Adipocyte (in vitro differentiated cells): ENCODE data around the gene OSBPL3.

ENCODE experiments used
- DNase-seq: peaks from one replicate; pipeline ENCODE4 v3.0.0-alpha.2; 2015; ENCODE audit warnings: low read depth
- H3K27me3 ChIP-seq: replicated peaks from 2 replicates; pipeline ENCODE4 v1.7.0; 2013; ENCODE audit warnings: mild to moderate bottlenecking, low read length, moderate library complexity; ENCODE audit not compliant: control insufficient read depth, insufficient read depth
- H3K36me3 ChIP-seq: 2 replicates; pipeline ENCODE4 v1.7.0; 2013; ENCODE audit warnings: low read length, mild to moderate bottlenecking, moderate library complexity; ENCODE audit not compliant: control insufficient read depth, insufficient read depth, severe bottlenecking
- H3K4me1 ChIP-seq: 2 replicates; pipeline ENCODE4 v1.7.0; 2013; ENCODE audit warnings: mild to moderate bottlenecking, low read length, moderate library complexity; ENCODE audit not compliant: control insufficient read depth, insufficient read depth
- H3K4me3 ChIP-seq: 2 replicates; pipeline ENCODE4 v1.7.0; 2013; ENCODE audit warnings: mild to moderate bottlenecking, low read length, moderate library complexity
- H3K9ac ChIP-seq: 2 replicates; pipeline ENCODE4 v1.7.0; 2013; ENCODE audit warnings: mild to moderate bottlenecking, low read length, moderate library complexity
- H3K9me3 ChIP-seq: 2 replicates; pipeline ENCODE4 v1.7.0; 2013; ENCODE audit warnings: mild to moderate bottlenecking, low read length, moderate library complexity; ENCODE audit not compliant: control insufficient read depth

OSBPL3 gene

DNA sequence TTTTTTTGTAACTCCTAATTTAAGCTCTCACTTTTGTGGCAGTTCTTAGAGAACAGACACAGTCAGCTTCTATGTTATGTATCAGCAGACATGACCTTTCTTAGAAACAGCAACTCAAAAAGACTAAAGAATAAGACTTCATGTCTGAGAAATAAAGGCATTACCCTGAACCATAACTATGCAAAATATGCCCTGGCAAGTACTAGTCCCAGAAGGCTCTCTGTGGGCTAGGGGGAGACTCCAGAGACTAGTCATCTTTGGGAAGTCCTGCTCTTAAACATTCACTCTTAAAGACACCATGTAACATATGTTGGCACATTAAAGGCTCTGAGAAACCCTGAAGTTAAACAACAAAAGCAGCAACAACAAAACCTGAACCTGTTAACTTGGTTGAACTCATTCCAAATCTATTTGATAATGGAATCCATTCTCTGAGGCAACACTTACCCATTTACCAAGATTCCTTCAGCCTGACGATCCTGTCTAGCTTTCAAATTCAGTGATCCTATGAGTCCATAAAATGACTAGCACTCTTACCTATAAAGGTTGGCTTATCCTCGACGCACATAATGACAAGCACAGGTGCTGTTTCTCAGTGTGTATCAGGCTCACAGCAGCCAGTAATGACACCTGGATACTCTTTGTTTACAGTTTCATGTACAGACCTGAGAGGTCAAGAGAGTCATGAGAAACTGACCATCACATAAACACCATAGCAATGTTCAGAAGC is 62.3 kb downstream of the OSBPL3 start:
- peak; percentile 65 for DNase-seq
- H3K4me3 ChIP-seq, result no peak overlapping the region
- H3K27me3 ChIP-seq, result no peaks in the 10 kb centered on the region
- H3K9ac ChIP-seq, result no peak overlapping the region
- no peaks in the 10 kb centered on the region for H3K9me3 ChIP-seq
- H3K4me1 ChIP-seq, result peaks cover 35% of the 10 kb centered on the region
- H3K36me3 ChIP-seq, result no peaks in the 10 kb centered on the region

DNA sequence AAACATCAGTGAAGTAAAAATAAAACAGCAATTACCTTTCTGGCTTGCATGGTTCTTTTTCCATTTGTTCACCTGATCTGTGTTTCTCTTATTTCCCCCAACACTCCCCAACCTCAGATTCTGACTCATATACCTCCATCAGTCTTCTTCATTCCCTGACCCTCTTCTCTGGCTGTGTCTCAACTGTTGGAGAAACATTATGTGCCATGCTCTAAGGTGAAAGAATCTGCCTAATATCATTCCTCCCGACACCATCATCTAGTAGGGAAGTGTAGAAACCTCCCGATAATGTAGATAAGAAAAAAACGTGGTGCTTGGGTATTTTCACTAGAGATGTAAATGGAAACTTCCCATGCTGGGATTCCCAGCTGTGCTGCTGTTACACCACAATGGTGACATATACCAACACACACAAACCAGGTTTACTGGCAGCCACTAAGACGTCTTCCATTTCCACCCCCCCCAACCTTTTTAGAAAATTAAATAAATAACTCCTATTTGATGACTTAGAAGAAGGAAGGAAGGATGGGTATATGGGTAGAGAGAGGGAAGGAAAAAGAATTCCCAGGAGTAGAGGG is 63.4 kb downstream of the OSBPL3 start:
- no peak overlapping the region for H3K9ac ChIP-seq

DNA sequence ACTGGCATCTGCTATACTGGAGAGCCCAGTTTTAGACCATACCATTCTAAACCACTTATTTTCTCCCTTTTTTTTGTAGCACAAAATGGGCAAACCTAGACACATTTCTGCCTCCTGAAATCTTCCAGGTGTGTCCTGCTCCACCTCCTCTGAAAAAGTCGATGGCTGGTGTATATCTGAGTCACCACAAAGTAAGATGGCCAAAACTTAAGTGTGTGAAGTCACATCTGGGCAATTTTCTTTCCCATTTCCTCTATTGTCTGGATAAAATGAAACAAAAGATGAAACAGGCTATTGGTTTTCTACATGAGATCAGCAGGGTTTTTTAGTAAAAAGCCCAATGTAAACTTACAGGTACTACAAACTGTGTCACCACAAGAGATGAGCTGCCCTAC is 65.5 kb downstream of the OSBPL3 start:
- Histone ChIP-seq H3K27me3 (no peaks in the 10 kb centered on the region), H3K4me3 (no peak overlapping the region), H3K36me3 (no peaks in the 10 kb centered on the region), H3K9me3 (no peaks in the 10 kb centered on the region), H3K9ac (no peak overlapping the region), H3K4me1 (peaks cover 17% of the 10 kb centered on the region)
- no peak for DNase-seq

More for the DNA sequence above, 63.4 kb downstream of the OSBPL3 start:
- Histone ChIP-seq H3K4me3 (no peak overlapping the region), H3K36me3 (no peaks in the 10 kb centered on the region), H3K27me3 (no peaks in the 10 kb centered on the region), H3K4me1 (peaks cover 24% of the 10 kb centered on the region), H3K9me3 (no peaks in the 10 kb centered on the region)
- DNase-seq, result no peak

DNA sequence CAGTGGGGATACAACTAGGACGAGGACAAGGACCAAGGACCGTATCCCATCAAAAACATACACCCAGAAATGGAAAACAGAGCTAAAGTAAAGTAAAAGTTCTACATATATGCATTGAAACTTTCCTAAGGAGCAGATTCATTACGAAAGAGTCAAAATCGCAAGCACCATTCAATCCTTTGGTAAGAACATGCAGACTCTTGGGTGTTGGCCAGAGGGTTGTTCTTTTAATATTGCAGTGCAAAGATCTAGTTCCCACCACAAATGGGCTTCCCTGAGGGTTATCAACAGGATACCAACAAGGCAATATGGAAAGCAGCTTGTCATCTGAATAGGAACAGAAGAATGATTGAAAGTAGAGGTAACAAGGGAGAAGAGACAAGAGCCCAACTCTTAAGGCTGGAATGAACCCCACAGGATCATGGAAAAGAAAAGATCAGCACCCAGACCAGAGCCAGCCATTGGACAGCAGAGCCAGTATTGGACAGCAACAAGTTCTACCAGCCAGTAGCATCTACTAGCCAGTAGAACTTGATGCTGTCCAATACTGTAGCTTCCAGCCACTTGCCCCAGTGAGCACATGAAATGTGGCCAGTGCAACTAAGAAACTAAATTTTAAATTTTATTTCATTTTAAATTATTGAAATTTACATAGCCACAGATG is 66.0 kb downstream of the OSBPL3 start:
- Histone ChIP-seq H3K4me1 (peaks cover 17% of the 10 kb centered on the region), H3K9ac (no peak overlapping the region), H3K36me3 (no peaks in the 10 kb centered on the region), H3K9me3 (no peaks in the 10 kb centered on the region), H3K27me3 (no peaks in the 10 kb centered on the region), H3K4me3 (no peak overlapping the region)
- no peak for DNase-seq

DNA sequence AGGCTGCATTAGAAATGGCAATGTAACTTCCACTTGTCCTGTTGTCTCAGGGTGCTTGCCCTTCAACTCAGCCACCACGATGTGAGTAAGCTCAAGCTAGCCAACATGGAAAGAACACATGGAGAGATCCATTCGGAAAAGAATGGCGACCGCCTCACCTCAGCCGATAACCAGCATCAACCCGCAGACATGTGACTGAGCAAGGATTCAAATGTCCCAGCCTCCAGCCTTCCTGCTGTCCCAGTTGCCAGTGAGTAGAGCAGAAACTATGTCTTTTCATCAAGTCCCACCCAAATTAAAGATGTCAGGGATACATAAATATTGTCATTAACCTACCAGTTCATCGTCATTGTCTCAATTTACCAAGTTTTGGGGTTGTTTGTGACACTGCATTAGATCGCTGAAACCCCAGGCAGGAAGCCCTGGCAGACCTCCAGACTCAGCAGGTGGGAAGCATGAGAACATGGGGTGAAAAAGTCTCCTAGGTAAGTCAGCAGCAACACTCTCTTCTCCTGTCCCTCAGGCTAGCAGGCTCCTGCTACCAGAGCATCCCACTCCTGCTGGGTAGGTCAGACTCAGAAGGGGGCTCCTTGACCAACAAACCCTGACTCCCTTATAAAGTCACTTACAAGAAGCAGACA is 67.0 kb downstream of the OSBPL3 start:
- H3K36me3 ChIP-seq, result no peaks in the 10 kb centered on the region
- H3K9me3 ChIP-seq, result no peaks in the 10 kb centered on the region
- H3K9ac ChIP-seq, result no peak overlapping the region
- no peak for DNase-seq
- no peak overlapping the region for H3K4me3 ChIP-seq
- no peaks in the 10 kb centered on the region for H3K27me3 ChIP-seq
- peaks cover 17% of the 10 kb centered on the region for H3K4me1 ChIP-seq

DNA sequence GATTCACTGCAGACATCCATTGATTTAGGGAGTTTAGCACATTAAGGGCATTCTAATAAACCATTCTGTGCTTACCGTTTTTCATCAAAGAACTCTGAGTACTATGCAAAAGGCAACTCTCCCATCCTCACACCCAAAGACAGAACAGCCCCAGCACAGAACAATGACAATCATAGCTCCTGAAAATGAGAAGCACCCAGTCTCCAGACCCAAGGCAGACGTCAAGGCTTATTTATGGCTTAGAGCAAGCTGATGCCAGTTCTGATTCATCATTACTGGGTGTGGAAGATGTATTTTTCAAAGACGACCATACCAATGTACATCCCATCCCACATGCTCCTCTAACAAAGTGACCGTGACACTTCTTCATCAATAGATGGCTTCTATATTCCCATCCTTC is 67.6 kb downstream of the OSBPL3 start:
- no peak overlapping the region for H3K4me3 ChIP-seq
- no peaks in the 10 kb centered on the region for H3K36me3 ChIP-seq
- H3K27me3 ChIP-seq, result no peaks in the 10 kb centered on the region
- no peaks in the 10 kb centered on the region for H3K9me3 ChIP-seq
- no peak for DNase-seq
- H3K9ac ChIP-seq, result no peak overlapping the region
- peaks cover 11% of the 10 kb centered on the region for H3K4me1 ChIP-seq

DNA sequence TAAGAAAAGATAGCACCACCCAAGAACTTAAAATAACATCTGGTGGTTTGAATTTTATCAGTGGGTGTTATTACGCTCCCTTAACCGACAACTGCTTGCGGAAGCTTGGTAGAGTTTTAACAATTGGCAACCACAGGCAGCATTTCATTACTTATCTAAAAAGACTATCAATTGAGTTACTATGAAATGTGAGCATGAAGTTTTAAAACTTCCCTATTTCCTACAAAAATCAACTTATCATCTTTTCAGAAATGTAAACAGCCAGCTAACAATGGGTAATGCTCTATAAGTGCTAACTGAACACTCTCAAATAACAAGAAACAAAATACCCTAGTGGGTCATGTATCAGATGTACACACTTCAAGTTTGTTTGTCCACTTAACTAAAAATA is 68.8 kb downstream of the OSBPL3 start:
- Histone ChIP-seq H3K9ac (no peak overlapping the region), H3K36me3 (no peaks in the 10 kb centered on the region), H3K4me1 (peaks cover 2% of the 10 kb centered on the region), H3K9me3 (no peaks in the 10 kb centered on the region), H3K4me3 (no peak overlapping the region), H3K27me3 (no peaks in the 10 kb centered on the region)
- DNase-seq, result no peak

DNA sequence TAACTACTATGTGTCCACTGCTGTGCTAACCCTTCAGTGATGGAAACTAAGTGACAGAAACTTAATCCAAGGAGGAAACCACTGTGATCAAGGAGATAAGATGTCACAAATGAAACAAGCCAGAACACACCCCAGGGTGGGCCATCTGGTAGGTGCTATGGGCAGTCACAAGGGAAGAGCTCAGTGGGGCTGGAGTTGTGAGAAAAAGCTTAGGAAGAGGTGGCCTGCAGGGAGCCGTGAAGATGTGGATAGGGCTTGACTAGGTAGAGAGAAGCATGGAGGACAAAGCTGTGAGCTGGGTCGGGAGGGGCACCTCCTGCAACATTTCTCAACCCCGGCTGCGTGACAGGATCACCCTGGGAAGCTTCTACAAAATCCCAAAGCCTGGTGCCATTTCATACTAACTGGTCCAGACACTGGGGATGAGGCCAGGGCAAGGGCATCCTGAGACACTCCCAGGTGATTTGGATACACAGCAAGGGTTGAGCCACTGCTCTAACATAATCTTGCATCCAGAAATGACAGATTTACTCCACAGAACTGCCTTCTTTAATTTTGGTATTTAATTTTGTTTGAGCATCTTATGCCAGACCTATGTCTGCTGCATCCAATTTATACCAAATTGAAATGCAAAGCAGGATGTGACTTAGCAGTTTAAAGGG is 69.3 kb downstream of the OSBPL3 start:
- DNase-seq, result no peak
- H3K4me3 ChIP-seq, result no peak overlapping the region
- H3K4me1 ChIP-seq, result peaks cover 2% of the 10 kb centered on the region

DNA sequence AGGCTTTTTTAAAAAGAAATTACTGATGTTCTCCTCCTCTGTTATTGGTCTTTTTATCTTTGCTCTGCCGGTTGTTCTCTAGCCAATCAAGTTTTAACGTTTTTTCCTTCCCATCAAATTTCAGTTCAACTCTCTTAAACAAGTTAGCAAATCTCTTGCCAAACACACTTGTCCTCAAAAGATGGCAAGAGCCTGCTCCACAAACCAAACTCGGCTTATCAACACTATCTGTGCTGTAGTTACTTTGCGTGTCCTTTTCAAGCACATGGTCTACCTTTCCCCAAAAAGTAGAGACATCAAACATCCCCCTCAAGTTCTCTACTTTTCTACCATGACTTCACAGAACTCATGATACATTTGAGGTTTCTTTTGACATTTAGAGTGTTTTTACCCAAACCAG is 71.3 kb downstream of the OSBPL3 start:
- H3K9ac ChIP-seq, result no peak overlapping the region
- no peak for DNase-seq
- H3K27me3 ChIP-seq, result no peaks in the 10 kb centered on the region
- no peak overlapping the region for H3K4me3 ChIP-seq
- no peaks in the 10 kb centered on the region for H3K9me3 ChIP-seq
- peaks cover 9% of the 10 kb centered on the region for H3K4me1 ChIP-seq
- no peaks in the 10 kb centered on the region for H3K36me3 ChIP-seq

More for the DNA sequence above, 69.3 kb downstream of the OSBPL3 start:
- Histone ChIP-seq H3K9me3 (no peaks in the 10 kb centered on the region), H3K9ac (no peak overlapping the region), H3K36me3 (no peaks in the 10 kb centered on the region), H3K27me3 (no peaks in the 10 kb centered on the region)

DNA sequence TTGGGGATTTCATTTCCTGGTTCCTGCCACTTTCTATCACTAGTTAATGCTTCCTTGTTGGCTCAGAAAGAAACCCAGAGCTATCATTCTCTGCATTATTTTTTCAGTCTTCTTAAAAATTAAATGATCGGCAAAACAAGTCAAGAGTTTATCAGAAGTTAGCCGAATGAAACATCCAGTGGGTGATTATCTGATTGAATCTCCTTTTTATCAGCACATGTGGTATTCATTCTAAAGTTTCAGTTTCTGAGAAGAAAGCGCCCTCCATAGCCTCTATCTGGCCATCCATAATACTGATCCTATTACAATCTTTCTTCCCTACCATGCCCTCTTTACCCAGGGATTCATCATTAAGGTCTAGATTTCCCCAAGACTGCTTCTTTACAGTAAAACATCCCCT is 71.8 kb downstream of the OSBPL3 start:
- no peak for DNase-seq
- H3K4me1 ChIP-seq, result peaks cover 6% of the 10 kb centered on the region
- H3K4me3 ChIP-seq, result no peak overlapping the region
- no peaks in the 10 kb centered on the region for H3K36me3 ChIP-seq
- no peaks in the 10 kb centered on the region for H3K27me3 ChIP-seq
- H3K9ac ChIP-seq, result no peak overlapping the region
- no peaks in the 10 kb centered on the region for H3K9me3 ChIP-seq

DNA sequence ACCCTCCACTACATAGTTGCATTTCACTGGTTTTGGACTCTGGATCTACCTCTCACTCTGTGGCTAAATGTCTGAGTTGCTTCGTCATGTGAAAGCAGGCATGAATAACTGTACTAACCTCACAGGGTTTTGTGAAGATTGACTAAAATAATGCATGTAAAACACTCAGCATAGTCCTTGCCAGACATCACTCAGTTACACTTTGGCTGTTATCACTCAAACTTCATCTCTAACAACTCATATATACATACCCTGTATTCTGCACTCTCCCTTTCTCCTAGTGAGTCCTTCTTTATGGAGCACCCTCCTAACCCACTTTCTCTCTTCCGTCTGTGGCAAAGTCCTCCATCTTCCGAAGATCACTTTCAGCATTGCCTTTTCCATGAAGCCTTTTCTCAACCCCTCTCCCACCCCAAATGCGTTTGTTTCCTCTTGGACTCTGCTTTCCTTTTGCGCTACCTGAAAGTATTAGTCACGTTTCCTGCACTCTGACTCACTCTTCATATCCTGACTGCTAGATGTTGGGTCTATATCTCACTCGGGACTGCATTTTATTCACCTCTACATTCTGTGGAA is 72.6 kb downstream of the OSBPL3 start:
- no peak for DNase-seq
- Histone ChIP-seq H3K27me3 (no peaks in the 10 kb centered on the region), H3K9ac (no peak overlapping the region), H3K36me3 (no peaks in the 10 kb centered on the region), H3K4me1 (peaks cover 6% of the 10 kb centered on the region), H3K4me3 (no peak overlapping the region), H3K9me3 (no peaks in the 10 kb centered on the region)
